ENCODE results near the gene BICDL1.

The BICDL1 gene

GRCh38 chr12:120054293-120054692 is 65.3 kb downstream of the BICDL1 start:
- no peak for DNase-seq (ENCODE audit: low read depth)

GRCh38 chr12:120055231-120056000 is 66.4 kb downstream of the BICDL1 start:
- DNase-seq (ENCODE audit: low read depth) = no peak

- DNase-seq (ENCODE audit: low read depth) = no peak
Observed at GRCh38 chr12:120056739-120057138, 67.7 kb downstream of the BICDL1 start.

GRCh38 chr12:120060196-120060595 is 71.2 kb downstream of the BICDL1 start:
- no peak for DNase-seq (ENCODE audit: low read depth)

DNA sequence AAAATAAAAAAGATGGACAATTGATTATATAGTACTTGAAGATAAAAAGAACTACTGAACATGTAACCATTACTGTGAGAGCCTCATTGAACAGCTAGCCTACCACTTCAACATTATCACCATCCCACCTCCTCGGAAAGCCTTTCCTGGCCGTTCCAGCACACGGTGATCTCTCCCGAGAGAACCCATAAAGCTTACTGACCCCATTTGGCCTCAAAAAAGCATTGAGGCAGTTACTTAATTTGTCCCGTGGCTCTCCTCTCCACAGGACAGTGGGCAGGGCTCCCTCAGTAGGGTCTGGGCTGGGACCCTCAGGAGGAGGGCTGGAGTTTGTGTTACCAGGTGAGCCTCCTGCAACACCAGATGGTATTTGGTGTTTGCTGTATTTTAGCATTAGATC is 71.7 kb downstream of the BICDL1 start:
- no peak for DNase-seq (ENCODE audit: low read depth)

GRCh38 chr12:120061575-120062214 is 72.7 kb downstream of the BICDL1 start:
- no peak for DNase-seq (ENCODE audit: low read depth)

- no peak for DNase-seq (ENCODE audit: low read depth)
Observed at GRCh38 chr12:120062976-120063579, 74.0 kb downstream of the BICDL1 start.

DNA sequence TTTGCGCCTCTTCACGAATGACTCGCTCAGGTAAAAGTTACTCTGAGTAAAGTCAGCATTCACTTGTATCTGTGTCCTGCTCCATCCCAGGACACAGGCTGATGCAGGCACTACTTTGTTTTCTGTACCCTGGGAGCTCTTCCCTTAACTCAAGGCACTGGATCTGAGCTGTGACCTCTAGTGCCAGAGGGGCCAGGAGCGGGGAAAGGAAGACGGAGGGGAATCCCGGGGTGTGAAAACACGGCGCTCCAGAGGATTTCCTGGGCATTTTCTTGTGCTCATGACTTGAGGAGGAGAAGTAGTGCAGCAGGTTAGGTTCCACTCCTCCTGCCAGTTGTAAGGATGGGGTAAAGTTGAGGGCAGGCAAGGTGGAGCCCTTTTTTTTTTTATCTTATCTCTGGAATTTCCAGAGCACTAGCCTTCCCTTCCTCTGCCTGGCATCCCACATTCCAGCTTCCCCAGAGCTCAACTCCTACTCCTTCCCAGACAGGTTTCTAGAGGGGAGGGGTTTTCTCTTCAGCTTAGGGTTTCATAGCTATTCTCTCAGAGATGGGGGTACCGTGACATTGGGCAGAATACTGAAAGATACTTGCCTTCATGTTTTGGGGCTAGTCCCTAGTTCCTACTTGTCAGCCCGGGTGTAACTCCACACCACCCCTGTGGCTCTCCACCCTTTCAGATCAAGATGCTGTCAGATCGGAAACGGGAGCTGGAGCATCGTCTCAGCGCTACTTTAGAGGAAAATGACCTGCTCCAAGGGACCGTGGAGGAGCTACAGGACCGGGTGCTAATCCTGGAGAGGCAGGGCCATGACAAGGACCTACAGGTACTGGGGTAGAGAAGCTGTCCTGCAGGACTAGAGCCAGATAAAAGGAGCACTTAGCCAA is 75.3 kb downstream of the BICDL1 start:
- no peak for DNase-seq (ENCODE audit: low read depth)

DNA sequence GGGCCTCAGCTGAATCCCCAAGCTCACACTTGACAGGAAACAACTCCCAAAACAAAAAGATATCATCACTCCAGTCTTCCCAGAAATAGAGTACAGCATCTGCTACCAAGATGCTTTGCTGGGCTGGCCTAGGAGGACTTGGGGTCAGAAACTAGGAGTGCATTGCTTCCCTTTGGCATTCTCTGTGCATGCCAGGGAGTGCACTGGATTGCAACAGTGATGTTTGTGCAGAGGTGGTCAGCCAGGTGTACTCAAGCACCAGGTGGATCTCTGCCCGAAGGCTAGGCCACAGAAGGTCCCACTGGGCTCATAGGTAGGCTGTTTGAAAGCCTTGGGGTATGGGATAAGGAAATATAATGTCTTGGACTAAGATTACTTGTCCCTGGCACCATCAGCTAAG is 76.4 kb downstream of the BICDL1 start:
- no peak for DNase-seq (ENCODE audit: low read depth)

DNA sequence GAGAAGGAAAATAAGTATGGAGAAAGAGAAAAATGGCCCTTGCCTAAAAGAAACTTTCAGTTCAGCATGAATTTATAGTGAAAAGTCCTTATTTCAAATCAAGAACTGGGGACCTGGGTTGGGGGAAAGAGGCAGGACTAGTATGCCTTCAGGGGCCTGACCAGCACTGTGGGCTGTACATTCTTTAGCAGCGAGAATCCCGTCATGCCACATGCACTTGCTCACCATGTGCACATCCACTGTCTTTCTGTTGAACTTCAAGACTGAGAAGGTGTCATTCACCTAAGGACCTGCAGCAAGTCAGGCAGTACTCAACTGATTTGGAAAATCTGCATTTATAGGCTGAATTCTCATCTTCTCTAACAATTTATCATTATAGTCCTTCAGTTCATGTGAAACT is 77.3 kb downstream of the BICDL1 start:
- peak; percentile 12 for DNase-seq (ENCODE audit: low read depth)

DNA sequence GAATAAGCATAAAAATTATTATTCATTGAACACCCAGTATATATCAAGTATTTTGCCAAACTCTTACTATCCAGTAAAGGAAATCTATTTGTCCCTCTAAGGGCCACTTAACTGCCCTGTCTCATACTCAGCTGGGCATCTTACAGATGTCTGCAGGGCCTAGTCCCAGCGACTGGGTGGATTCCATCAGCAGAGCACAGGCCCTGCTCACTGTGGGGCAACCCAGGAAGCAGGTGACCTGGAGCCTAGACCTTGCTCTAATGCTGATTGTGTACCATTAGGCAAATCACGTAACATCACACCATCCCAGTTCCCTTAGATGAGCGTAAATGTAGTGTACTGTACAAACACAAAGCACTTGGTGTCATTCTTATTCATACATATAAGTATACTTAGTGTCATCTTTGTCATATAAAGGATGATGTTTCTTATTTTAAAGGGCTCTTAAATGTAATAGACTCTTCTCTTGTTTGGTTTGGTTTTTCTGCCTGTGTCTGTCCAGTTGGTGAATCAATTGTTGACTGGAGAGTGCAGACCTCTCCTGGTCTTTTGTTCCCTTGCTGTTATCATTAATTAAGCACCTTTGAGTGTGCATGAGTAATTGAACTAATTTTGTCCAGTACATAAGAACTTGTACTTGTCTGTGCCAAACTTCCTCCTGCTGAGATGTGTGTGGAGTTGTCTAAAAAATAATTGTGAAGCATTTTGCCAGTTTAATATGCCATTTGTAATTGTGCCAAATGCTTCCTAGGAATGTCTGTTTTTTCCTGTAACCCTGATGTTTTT is 78.2 kb downstream of the BICDL1 start:
- no peak for DNase-seq (ENCODE audit: low read depth)

- no peak for DNase-seq (ENCODE audit: low read depth)
Observed at GRCh38 chr12:120067901-120068300, 78.9 kb downstream of the BICDL1 start.

DNA sequence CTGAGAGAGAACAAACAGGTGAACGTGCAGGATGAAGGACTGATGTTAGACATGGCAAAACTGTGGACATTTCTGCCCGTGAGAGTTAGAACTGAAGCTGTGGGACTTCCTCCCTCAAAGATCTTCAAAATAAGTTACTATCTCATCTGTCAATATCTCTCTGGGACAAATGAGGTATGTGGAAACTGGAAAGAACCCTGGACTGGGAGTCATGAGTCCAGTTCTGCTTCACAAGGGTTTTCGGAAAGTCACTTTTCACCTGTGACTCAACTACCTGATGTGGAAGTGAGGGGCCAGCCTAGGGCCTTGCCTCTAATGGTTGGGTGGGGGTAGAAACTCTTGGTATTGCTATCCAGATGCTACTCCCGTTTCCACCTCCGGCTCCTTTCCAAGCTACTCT is 80.2 kb downstream of the BICDL1 start:
- no peak for DNase-seq (ENCODE audit: low read depth)

DNA sequence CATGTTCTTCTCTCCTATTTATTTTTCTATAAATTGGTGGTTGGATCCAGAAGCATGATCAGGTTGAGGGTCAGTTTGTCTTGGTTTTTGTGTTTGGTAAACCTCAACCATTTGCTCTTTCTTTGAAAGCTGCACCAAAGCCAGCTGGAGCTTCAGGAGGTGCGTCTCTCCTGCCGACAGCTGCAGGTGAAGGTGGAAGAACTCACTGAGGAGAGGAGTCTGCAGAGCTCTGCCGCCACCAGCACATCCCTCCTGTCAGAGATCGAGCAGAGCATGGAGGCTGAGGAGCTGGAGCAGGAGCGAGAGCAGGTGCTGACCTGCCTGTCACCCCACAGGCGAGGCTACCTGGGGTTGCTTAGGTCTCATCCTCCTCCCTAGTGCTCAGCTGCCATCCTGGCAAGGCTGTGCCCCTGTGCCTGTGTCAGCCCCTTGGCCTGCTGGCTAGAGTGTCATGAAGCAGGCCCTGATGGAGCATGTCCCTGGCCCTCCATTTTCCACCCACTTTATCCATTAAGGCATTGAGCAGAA is 82.5 kb downstream of the BICDL1 start:
- DNase-seq (ENCODE audit: low read depth) = no peak

- no peak for DNase-seq (ENCODE audit: low read depth)
Observed at GRCh38 chr12:120072472-120073249, 83.6 kb downstream of the BICDL1 start.

GRCh38 chr12:120075034-120075616 is 86.1 kb downstream of the BICDL1 start:
- no peak for DNase-seq (ENCODE audit: low read depth)

DNA sequence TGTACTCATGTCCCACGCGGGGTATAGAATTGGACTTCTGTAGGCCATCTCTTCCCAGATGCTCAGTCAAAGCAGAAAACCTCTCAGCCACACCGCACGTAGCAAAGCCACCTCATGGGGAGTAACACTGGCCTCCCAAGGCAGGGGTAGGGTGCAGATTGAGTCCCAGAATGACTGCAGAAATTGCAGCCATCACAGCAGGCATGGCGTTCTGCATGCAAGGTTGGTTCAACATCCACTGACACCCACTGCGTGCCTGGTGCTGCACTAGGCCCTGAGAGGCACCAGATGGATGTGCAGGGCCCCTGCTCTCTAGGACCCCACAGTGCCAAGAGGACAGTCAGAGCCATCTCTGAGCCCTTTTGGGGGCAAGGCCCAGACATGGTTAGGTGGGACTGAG is 87.6 kb downstream of the BICDL1 start:
- no peak for DNase-seq (ENCODE audit: low read depth)

- DNase-seq (ENCODE audit: low read depth) = no peak
Observed at GRCh38 chr12:120077260-120077659, 88.2 kb downstream of the BICDL1 start.

- DNase-seq (ENCODE audit: low read depth) = no peak
Observed at GRCh38 chr12:120078868-120079267, 89.8 kb downstream of the BICDL1 start.

All from ELR (cell line).